Esophagus squamous epithelium (tissue), 4 donors: ENCODE measurements around the gene CNOT2.

Source experiments
- CTCF ChIP-seq, 6 experiments: fragments of 450-650 bp in 4 of 6; fragments of 200-600 bp in 2 of 6; sonication (generic) in 2 of 6; IDR thresholded peaks; one replicate each; pipeline ENCODE4 v1.5.1; 2016 to 2019; ENCODE audit warnings: antibody characterized with exemption in 6 of 6, mild to moderate bottlenecking in 4 of 6, moderate library complexity in 4 of 6
- POLR2A ChIP-seq, 4 donors: fragments of 450-650 bp; IDR thresholded peaks; one replicate each; pipeline ENCODE4 v1.6.1; 2017; ENCODE audit warnings: antibody characterized with exemption in 4 of 4, mild to moderate bottlenecking in 4 of 4, moderate library complexity in 3 of 4

- TF ChIP-seq CTCF (IDR thresholded peaks at IDR 0.05), result no peak
- no peak for TF ChIP-seq POLR2A (IDR thresholded peaks at IDR 0.05)
Measured at GRCh38 chr12:70290116-70290515, 46.9 kb downstream of the CNOT2 start.
